D721Med (cell line): ENCODE measurements around the gene HS6ST1.

ENCODE experiments used
- DNase-seq: peaks from one replicate; pipeline ENCODE4 v3.0.0; 2011; ENCODE audit warnings: low spot score; ENCODE audit not compliant: insufficient read length
- FAIRE-seq: peaks from 2 replicates; lab custom pipeline; 2011; peaks lifted over from hg19 to GRCh38; lab: Jason Lieb, UNC
- CTCF ChIP-seq: IDR thresholded peaks from 2 replicates; pipeline ENCODE4 v1.5.1; 2012; ENCODE audit warnings: mild to moderate bottlenecking, control low read depth; ENCODE audit not compliant: insufficient read depth; ENCODE audit errors: missing control alignments

The HS6ST1 gene

DNA sequence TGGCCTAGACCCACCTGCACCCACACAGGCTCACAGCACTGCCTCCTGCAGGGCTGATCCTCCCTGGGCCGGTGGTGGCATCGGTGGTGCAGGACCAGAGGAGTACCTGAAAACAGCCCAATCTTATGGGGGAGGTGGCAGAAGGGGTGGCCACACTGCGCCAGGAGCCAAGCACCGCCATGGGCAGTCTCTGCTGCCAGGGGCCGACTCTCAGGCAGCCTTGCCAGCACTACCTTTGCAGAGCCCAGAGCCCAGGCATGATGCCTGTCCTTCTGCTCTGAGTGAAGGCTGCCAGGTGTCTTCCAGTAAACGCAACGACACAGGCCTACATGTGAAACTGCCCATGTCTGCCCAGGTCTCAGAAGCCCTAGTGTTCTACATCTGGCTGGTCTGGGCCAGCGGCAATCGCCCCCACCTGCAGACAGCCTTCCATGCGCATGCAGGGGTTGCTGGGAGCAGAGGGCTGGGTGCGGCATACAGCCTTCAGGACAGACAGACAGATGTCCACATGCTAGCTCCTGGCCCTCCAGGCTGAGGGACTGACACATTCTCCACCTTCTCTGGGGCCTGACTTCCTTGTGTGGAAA, 6.8 kb downstream of the HS6ST1 start:
- FAIRE-seq (no peak), DNase-seq (no peak)
- TF ChIP-seq CTCF: no peak

GRCh38 chr2:128311216-128311754, 7.4 kb downstream of the HS6ST1 start:
- no peak for TF ChIP-seq CTCF
- DNase-seq: no peak
- no peak for FAIRE-seq

GRCh38 chr2:128310761-128311160, 7.9 kb downstream of the HS6ST1 start:
- FAIRE-seq: no peak
- DNase-seq: no peak

GRCh38 chr2:128310094-128310716, 8.5 kb downstream of the HS6ST1 start:
- TF ChIP-seq CTCF: no peak
- FAIRE-seq: no peak
- DNase-seq: no peak

More at GRCh38 chr2:128310761-128311160, 7.9 kb downstream of the HS6ST1 start:
- no peak for TF ChIP-seq CTCF

DNA sequence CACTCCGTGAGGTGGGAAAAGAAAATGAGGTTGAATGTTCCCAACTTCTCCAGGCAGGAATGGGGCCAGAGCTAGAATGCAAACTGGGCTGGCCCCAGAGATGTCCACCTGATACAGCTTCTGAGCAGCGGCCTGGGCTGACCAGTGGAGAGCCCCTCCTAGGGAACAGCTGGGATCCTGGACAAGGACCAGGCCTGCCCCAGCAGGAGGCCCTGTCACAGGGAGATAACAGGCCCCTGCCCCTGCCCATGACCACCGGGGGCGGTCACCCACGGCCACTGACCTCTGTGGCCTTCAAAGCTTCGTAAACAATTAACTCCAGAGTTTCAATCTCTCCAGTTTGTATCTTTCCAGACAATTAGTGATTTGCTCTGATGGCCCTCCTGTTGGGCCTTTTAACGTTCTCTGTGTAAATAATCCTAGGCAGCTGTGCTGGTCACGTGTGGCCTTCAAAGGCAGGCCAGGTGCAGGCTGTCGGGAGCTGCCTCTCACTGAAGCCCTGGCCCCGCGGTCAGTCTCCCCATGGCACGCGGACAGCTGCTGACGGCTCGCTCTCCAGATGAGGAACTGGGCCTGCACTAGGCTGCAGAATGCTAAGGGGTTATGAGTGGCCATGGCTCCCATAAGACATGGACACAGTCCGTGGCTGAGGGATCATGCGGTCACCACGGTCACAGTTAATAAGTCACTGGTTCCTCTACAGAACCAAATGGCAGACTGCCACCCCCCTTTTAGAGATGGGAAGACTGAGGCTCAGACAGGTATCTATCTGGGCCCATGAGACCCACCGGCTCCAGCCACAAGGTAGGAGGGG, 9.2 kb downstream of the HS6ST1 start:
- FAIRE-seq: no peak
- no peak for DNase-seq
- no peak for TF ChIP-seq CTCF

DNA sequence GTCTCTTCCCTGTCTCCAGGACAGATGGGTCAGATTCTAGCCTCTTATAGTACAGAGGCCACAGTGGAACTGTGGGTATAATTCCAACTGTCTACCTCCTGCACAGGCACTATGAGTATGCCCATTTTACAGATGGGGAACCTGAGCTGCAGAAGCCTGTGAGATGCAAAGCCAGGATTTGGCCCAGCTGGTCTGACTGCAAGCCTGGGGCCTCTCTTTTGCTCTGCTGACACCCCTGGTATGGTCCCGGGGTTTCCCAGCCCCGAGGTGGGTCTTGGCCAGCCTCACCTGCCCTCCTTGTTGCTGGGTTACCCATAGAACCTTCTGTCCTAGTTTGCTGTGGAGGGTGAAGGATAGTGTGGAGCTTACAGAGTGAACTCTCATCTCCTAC, 9.8 kb downstream of the HS6ST1 start:
- no peak for TF ChIP-seq CTCF
- FAIRE-seq (no peak), DNase-seq (no peak)
